Neural cell (in vitro differentiated cells): ENCODE results near the gene ZFPM1. TPM values are rescaled to one million over a fixed set of nuclear protein-coding genes. Genes with fewer than 3 reads are reported as not detected.

ENCODE experiments used
- H2AFZ ChIP-seq: fragments of 200-600, 300-800 bp; sonication (generic), shearing (Covaris generic); 2 replicates; pipeline ENCODE4 v1.6.0; 2014; ENCODE audit warnings: low read depth, mild to moderate bottlenecking, antibody characterized with exemption, low read length, moderate library complexity
- H3F3A ChIP-seq: fragments of 200-600 bp; shearing (Covaris generic); 2 replicates; pipeline ENCODE4 v1.6.1; 2016; ENCODE audit warnings: mild to moderate bottlenecking, moderate library complexity, mixed read lengths, antibody characterized with exemption, low read length; ENCODE audit not compliant: insufficient read depth, poor library complexity, severe bottlenecking
- H3K27ac ChIP-seq: fragments of 200-600, 300-800 bp; sonication (generic), shearing (Covaris generic); 2 replicates; pipeline ENCODE4 v1.5.1; 2014; ENCODE audit warnings: mild to moderate bottlenecking, low read length, moderate library complexity
- H3K27me3 ChIP-seq: fragments of 300-800, 200-600 bp; sonication (generic), shearing (Covaris generic); 2 replicates; pipeline ENCODE4 v1.6.0; 2014; ENCODE audit warnings: mild to moderate bottlenecking, low read depth, low read length, moderate library complexity; ENCODE audit not compliant: insufficient read depth
- H3K36me3 ChIP-seq: fragments of 300-800, 200-600 bp; sonication (generic), shearing (Covaris generic); 2 replicates; pipeline ENCODE4 v1.5.1; 2014; ENCODE audit warnings: mild to moderate bottlenecking, antibody characterized with exemption, low read length, moderate library complexity; ENCODE audit not compliant: insufficient read depth
- H3K4me2 ChIP-seq: fragments of 300-800, 200-600 bp; sonication (generic), shearing (Covaris generic); 2 replicates; pipeline ENCODE4 v1.6.0; 2014; ENCODE audit warnings: mild to moderate bottlenecking, low read length
- H3K4me3 ChIP-seq: fragments of 300-800, 200-600 bp; sonication (generic), shearing (Covaris generic); 2 replicates; pipeline ENCODE4 v1.5.1; 2014; ENCODE audit warnings: mild to moderate bottlenecking, low read length, moderate library complexity
- H3K79me2 ChIP-seq: fragments of 200-600 bp; shearing (Covaris generic); replicated peaks from 2 replicates; pipeline ENCODE4 v1.6.0; 2014; ENCODE audit warnings: mild to moderate bottlenecking, low read length, moderate library complexity; ENCODE audit not compliant: insufficient read depth
- H3K9ac ChIP-seq: fragments of 300-800, 200-600 bp; sonication (generic), shearing (Covaris generic); 2 replicates; pipeline ENCODE4 v1.6.1; 2016; ENCODE audit warnings: mild to moderate bottlenecking, low read length, mixed read lengths
- H3K9me2 ChIP-seq: fragments of 200-600 bp; shearing (Covaris generic); 2 replicates; pipeline ENCODE4 v1.6.1; 2016; ENCODE audit warnings: mild to moderate bottlenecking, low read length, mixed read lengths; ENCODE audit not compliant: insufficient read depth
- H3K9me3 ChIP-seq: fragments of 200-600, 300-800 bp; sonication (generic), shearing (Covaris generic); 2 replicates; pipeline ENCODE4 v1.6.1; 2016; ENCODE audit warnings: mild to moderate bottlenecking, mixed run types, low read length, moderate library complexity, mixed read lengths
- H4K20me1 ChIP-seq: fragments of 200-600 bp; shearing (Covaris generic); 2 replicates; pipeline ENCODE4 v1.6.1; 2016; ENCODE audit warnings: mild to moderate bottlenecking, mixed run types; ENCODE audit not compliant: insufficient read depth
- CTCF ChIP-seq: fragments of 450-650 bp; IDR thresholded peaks from 2 replicates; pipeline ENCODE4 v1.5.1; 2014; ENCODE audit warnings: antibody characterized with exemption, mild to moderate bottlenecking, moderate library complexity; ENCODE audit not compliant: poor library complexity, severe bottlenecking
- EP300 ChIP-seq: fragments of 450-650 bp; conservative IDR thresholded peaks from 2 replicates; pipeline ENCODE4 v1.6.1; 2014; ENCODE audit warnings: antibody characterized with exemption, mild to moderate bottlenecking, moderate library complexity; ENCODE audit not compliant: poor library complexity, severe bottlenecking
- EZH2 ChIP-seq: fragments of 200-600, 300-800 bp; shearing (Covaris generic), sonication (generic); IDR thresholded peaks from 2 replicates; pipeline ENCODE4 v1.6.1; 2014; ENCODE audit warnings: antibody characterized with exemption, low read length, borderline replicate concordance, mild to moderate bottlenecking; ENCODE audit not compliant: insufficient read depth, poor library complexity, severe bottlenecking
- MXI1 ChIP-seq: fragments of 450-650 bp; conservative IDR thresholded peaks from 2 replicates; pipeline ENCODE4 v1.6.1; 2014; ENCODE audit warnings: antibody characterized with exemption, mild to moderate bottlenecking; ENCODE audit not compliant: poor library complexity, severe bottlenecking
- POLR2AphosphoS5 ChIP-seq: IDR thresholded peaks from 2 replicates; pipeline ENCODE4 v1.6.1; 2012
- RAD21 ChIP-seq: fragments of 450-650 bp; conservative IDR thresholded peaks from 2 replicates; pipeline ENCODE4 v1.6.1; 2014; ENCODE audit warnings: antibody characterized with exemption, mild to moderate bottlenecking, moderate library complexity
- SMC3 ChIP-seq: fragments of 450-650 bp; conservative IDR thresholded peaks from 2 replicates; pipeline ENCODE4 v1.6.1; 2014; ENCODE audit warnings: antibody characterized with exemption, mild to moderate bottlenecking, moderate library complexity; ENCODE audit not compliant: poor library complexity
- TAF1 ChIP-seq: IDR thresholded peaks from 2 replicates; pipeline ENCODE4 v1.6.1; 2012; ENCODE audit warnings: low read depth
- polyA plus RNA-seq: library from polyadenylated mRNA; depleted of rRNA; stranded (reverse); fragments of >200 nt; gene quantifications from 2 replicates; pipeline ENCODE4 v1.2.3, GENCODE V29; 2014
- TF ChIP-seq, protein P1 (sequence below): IDR thresholded peaks from 2 replicates; pipeline ENCODE4 v1.6.1; 2012; ENCODE audit warnings: borderline replicate concordance

ZFPM1 gene
- polyA plus RNA-seq, 1 donor from 2014 or later: 0.41 TPM

GRCh38 chr16:88426018-88426417, 27.1 kb upstream of the ZFPM1 start:
- H3K79me2 ChIP-seq: no peaks in the 10 kb centered on the region
- H3K9ac ChIP-seq: no peak overlapping the region
- no peak overlapping the region for H3K27ac ChIP-seq
- no peak overlapping the region for H3K4me3 ChIP-seq
- no peaks in the 10 kb centered on the region for H3K9me3 ChIP-seq
- no peak overlapping the region for H3K4me2 ChIP-seq
- TF ChIP-seq SMC3: no peak
- TF ChIP-seq TAF1: no peak
- no peak for TF ChIP-seq MXI1
- TF ChIP-seq EZH2: no peak
- no peaks in the 10 kb centered on the region for H3K9me2 ChIP-seq
- no peak overlapping the region for H2AFZ ChIP-seq
- peaks cover 16% of the 10 kb centered on the region for H3K27me3 ChIP-seq
- no peaks in the 10 kb centered on the region for H4K20me1 ChIP-seq
- no peaks in the 10 kb centered on the region for H3K36me3 ChIP-seq
- H3F3A ChIP-seq: no peaks in the 10 kb centered on the region

GRCh38 chr16:88427376-88427775, 25.7 kb upstream of the ZFPM1 start:
- no peak overlapping the region for H3K27ac ChIP-seq
- no peak overlapping the region for H3K9ac ChIP-seq
- H3K4me3 ChIP-seq: no peak overlapping the region
- no peaks in the 10 kb centered on the region for H3K36me3 ChIP-seq
- H3K9me3 ChIP-seq: no peaks in the 10 kb centered on the region
- no peaks in the 10 kb centered on the region for H3F3A ChIP-seq
- H2AFZ ChIP-seq: no peak overlapping the region
- H4K20me1 ChIP-seq: no peaks in the 10 kb centered on the region
- H3K27me3 ChIP-seq: peaks cover 28% of the 10 kb centered on the region
- H3K79me2 ChIP-seq: no peaks in the 10 kb centered on the region
- TF ChIP-seq, protein P1, sequence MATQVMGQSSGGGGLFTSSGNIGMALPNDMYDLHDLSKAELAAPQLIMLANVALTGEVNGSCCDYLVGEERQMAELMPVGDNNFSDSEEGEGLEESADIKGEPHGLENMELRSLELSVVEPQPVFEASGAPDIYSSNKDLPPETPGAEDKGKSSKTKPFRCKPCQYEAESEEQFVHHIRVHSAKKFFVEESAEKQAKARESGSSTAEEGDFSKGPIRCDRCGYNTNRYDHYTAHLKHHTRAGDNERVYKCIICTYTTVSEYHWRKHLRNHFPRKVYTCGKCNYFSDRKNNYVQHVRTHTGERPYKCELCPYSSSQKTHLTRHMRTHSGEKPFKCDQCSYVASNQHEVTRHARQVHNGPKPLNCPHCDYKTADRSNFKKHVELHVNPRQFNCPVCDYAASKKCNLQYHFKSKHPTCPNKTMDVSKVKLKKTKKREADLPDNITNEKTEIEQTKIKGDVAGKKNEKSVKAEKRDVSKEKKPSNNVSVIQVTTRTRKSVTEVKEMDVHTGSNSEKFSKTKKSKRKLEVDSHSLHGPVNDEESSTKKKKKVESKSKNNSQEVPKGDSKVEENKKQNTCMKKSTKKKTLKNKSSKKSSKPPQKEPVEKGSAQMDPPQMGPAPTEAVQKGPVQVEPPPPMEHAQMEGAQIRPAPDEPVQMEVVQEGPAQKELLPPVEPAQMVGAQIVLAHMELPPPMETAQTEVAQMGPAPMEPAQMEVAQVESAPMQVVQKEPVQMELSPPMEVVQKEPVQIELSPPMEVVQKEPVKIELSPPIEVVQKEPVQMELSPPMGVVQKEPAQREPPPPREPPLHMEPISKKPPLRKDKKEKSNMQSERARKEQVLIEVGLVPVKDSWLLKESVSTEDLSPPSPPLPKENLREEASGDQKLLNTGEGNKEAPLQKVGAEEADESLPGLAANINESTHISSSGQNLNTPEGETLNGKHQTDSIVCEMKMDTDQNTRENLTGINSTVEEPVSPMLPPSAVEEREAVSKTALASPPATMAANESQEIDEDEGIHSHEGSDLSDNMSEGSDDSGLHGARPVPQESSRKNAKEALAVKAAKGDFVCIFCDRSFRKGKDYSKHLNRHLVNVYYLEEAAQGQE: no peak
- TF ChIP-seq POLR2AphosphoS5 (no peak), RAD21 (no peak), TAF1 (no peak), CTCF (no peak)
- H3K9me2 ChIP-seq: no peaks in the 10 kb centered on the region
- H3K4me2 ChIP-seq: no peak overlapping the region

DNA sequence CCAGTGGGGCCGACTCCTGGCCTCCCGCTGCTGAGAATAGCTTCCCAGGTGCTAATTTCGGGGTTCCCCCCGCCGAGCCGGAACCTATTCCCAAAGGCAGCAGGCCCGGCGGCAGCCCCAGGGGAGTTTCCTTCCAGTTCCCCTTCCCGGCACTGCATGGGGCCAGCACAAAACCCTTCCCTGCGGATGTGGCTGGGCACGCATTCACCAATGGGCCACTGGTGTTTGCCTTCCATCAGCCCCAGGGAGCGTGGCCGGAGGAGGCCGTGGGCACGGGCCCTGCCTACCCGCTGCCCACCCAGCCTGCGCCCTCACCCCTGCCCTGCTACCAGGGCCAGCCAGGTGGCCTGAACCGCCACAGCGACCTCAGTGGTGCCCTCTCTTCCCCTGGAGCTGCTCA, 24.9 kb upstream of the ZFPM1 start:
- Histone ChIP-seq H3K4me3 (no peak overlapping the region), H3K27ac (no peak overlapping the region), H3K9me2 (no peaks in the 10 kb centered on the region), H4K20me1 (no peaks in the 10 kb centered on the region), H3K36me3 (no peaks in the 10 kb centered on the region), H2AFZ (no peak overlapping the region), H3K27me3 (peaks cover 28% of the 10 kb centered on the region), H3K79me2 (no peaks in the 10 kb centered on the region), H3K9ac (no peak overlapping the region), H3K9me3 (no peaks in the 10 kb centered on the region), H3F3A (no peaks in the 10 kb centered on the region), H3K4me2 (no peak overlapping the region)
- TF ChIP-seq EP300 (no peak), TAF1 (no peak), CTCF (no peak), POLR2AphosphoS5 (no peak), SMC3 (no peak), RAD21 (no peak), MXI1 (no peak), EZH2 (no peak)
- TF ChIP-seq, protein P1: no peak
